ENCODE results near the gene PLEKHA7.

Gene PLEKHA7

GRCh38 chr11:16956538-16957153, 57.6 kb downstream of the PLEKHA7 start:
- H3K9ac ChIP-seq, result no peak overlapping the region

GRCh38 chr11:16953663-16954062, 60.6 kb downstream of the PLEKHA7 start:
- H3K79me2 ChIP-seq (ENCODE audit: insufficient read depth, low read depth), result 0 out of 2 replicates have a peak, but pooled peaks cover 11% of the 10 kb centered on the region
- TF ChIP-seq, protein P1, sequence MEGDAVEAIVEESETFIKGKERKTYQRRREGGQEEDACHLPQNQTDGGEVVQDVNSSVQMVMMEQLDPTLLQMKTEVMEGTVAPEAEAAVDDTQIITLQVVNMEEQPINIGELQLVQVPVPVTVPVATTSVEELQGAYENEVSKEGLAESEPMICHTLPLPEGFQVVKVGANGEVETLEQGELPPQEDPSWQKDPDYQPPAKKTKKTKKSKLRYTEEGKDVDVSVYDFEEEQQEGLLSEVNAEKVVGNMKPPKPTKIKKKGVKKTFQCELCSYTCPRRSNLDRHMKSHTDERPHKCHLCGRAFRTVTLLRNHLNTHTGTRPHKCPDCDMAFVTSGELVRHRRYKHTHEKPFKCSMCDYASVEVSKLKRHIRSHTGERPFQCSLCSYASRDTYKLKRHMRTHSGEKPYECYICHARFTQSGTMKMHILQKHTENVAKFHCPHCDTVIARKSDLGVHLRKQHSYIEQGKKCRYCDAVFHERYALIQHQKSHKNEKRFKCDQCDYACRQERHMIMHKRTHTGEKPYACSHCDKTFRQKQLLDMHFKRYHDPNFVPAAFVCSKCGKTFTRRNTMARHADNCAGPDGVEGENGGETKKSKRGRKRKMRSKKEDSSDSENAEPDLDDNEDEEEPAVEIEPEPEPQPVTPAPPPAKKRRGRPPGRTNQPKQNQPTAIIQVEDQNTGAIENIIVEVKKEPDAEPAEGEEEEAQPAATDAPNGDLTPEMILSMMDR (conservative IDR thresholded peaks at IDR 0.05; ENCODE audit: low read depth, low read length), result no peak
- peak overlapping the region; percentile 8; the same call in 1 of the 2 replicates for H3K4me2 ChIP-seq
- no peak overlapping the region for H3K9ac ChIP-seq
- no peak overlapping the region for H2AFZ ChIP-seq (ENCODE audit: low read depth)
- H4K20me1 ChIP-seq (ENCODE audit: insufficient read depth), result no peaks in the 10 kb centered on the region
- no peak overlapping the region for H3K4me3 ChIP-seq (IDR thresholded peaks at IDR 0.05; ENCODE audit: insufficient read depth, low read depth, low read length)
- no peaks in the 10 kb centered on the region for H3K27me3 ChIP-seq (ENCODE audit: insufficient read depth, low read depth)
- no peak overlapping the region for H3K27ac ChIP-seq
- peaks cover 84% of the 10 kb centered on the region for H3K4me1 ChIP-seq (ENCODE audit: low read depth, poor library complexity, severe bottlenecking)
- H3K36me3 ChIP-seq (ENCODE audit: insufficient read depth), result no peaks in the 10 kb centered on the region

More at GRCh38 chr11:16956538-16957153, 57.6 kb downstream of the PLEKHA7 start:
- no peak overlapping the region for H3K27ac ChIP-seq
- no peak overlapping the region for H3K4me3 ChIP-seq (IDR thresholded peaks at IDR 0.05; ENCODE audit: insufficient read depth, low read depth, low read length)
- no peak overlapping the region for H3K4me2 ChIP-seq
- H3K36me3 ChIP-seq (ENCODE audit: insufficient read depth), result no peaks in the 10 kb centered on the region
- no peak overlapping the region for H2AFZ ChIP-seq (ENCODE audit: low read depth)
- H3K79me2 ChIP-seq (ENCODE audit: insufficient read depth, low read depth), result peaks cover 16% of the 10 kb centered on the region; the same call in 1 of the 2 replicates
- H4K20me1 ChIP-seq (ENCODE audit: insufficient read depth), result no peaks in the 10 kb centered on the region
- no peaks in the 10 kb centered on the region for H3K27me3 ChIP-seq (ENCODE audit: insufficient read depth, low read depth)
- H3K4me1 ChIP-seq (ENCODE audit: low read depth, poor library complexity, severe bottlenecking), result peaks cover 97% of the 10 kb centered on the region
- TF ChIP-seq, protein P1 (conservative IDR thresholded peaks at IDR 0.05; ENCODE audit: low read depth, low read length), result no peak

DNA sequence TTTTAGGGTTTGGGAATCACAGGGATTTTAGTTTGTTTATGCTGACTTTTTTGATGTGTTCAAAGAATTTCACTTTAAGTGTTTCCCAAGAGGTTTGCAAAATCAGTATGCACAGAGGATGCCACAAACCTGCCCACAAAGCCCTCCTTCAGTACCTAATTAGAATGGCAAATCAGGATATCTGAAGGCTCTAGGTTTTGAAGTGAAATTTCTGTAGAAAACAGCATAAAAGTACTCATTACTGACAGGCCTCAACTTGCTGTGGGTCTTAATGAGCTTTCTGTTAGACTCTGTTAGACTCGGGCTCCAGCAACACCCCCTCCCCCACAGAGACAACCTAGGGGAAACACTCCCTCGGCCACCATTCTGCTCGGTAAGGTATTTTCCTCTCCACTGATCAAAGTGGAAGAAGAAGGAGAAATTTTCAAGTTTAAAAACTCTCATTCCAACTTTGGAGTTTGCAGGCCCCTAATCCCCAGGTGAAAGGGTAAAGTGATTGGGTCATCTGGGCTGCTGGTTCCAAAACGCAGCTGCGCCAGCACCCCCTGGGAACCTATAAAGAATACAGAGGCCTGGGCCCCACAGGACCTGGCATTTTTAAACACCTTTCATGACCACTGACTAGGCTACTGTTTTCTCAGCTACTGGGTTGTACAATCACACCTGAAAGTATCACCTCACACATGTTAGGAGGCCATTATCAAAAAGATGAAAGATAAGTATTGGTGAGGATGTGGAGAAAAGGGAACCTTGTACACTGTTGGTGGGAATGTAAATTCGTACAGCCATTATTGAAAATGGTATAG, 67.5 kb downstream of the PLEKHA7 start:
- Histone ChIP-seq H3K4me3 (IDR thresholded peaks at IDR 0.05; ENCODE audit: insufficient read depth, low read depth, low read length) (no peak overlapping the region), H3K36me3 (ENCODE audit: insufficient read depth) (no peaks in the 10 kb centered on the region), H3K27ac (peak overlapping the region; percentile 53), H3K79me2 (ENCODE audit: insufficient read depth, low read depth) (peaks cover 18% of the 10 kb centered on the region; the same call in 1 of the 2 replicates), H3K4me2 (peak overlapping the region; percentile 85), H3K9ac (peak overlapping the region; percentile 13; the same call in 1 of the 2 replicates), H2AFZ (ENCODE audit: low read depth) (peak overlapping the region; percentile 35; the same call in 1 of the 2 replicates), H4K20me1 (ENCODE audit: insufficient read depth) (no peaks in the 10 kb centered on the region), H3K4me1 (ENCODE audit: low read depth, poor library complexity, severe bottlenecking) (peaks cover 85% of the 10 kb centered on the region), H3K27me3 (ENCODE audit: insufficient read depth, low read depth) (no peaks in the 10 kb centered on the region)
- TF ChIP-seq, protein P1 (conservative IDR thresholded peaks at IDR 0.05; ENCODE audit: low read depth, low read length), result no peak

GRCh38 chr11:16945671-16946469, 68.3 kb downstream of the PLEKHA7 start:
- no peak overlapping the region; the same call in 1 of the 2 replicates for H3K9ac ChIP-seq
- H3K4me1 ChIP-seq (ENCODE audit: low read depth, poor library complexity, severe bottlenecking), result peaks cover 90% of the 10 kb centered on the region
- H4K20me1 ChIP-seq (ENCODE audit: insufficient read depth), result no peaks in the 10 kb centered on the region
- peak overlapping the region; percentile 53 for H3K27ac ChIP-seq
- H3K79me2 ChIP-seq (ENCODE audit: insufficient read depth, low read depth), result peaks cover 18% of the 10 kb centered on the region; the same call in 1 of the 2 replicates
- H3K4me3 ChIP-seq (IDR thresholded peaks at IDR 0.05; ENCODE audit: insufficient read depth, low read depth, low read length), result no peak overlapping the region
- no peaks in the 10 kb centered on the region for H3K36me3 ChIP-seq (ENCODE audit: insufficient read depth)
- TF ChIP-seq, protein P1 (conservative IDR thresholded peaks at IDR 0.05; ENCODE audit: low read depth, low read length), result peak; percentile 66; the same call in 1 of the 2 replicates
- H2AFZ ChIP-seq (ENCODE audit: low read depth), result peak overlapping the region; percentile 35
- no peaks in the 10 kb centered on the region for H3K27me3 ChIP-seq (ENCODE audit: insufficient read depth, low read depth)
- peak overlapping the region; percentile 85 for H3K4me2 ChIP-seq
